CD4-positive, alpha-beta T cell treated with Interferon gamma for 1 hour (primary cell): Measurements from ENCODE around the gene LHFPL6.

Experiments
- DNase-seq: peaks from one replicate; pipeline ENCODE4 v3.0.0-alpha.2; 2020

Gene LHFPL6

DNA sequence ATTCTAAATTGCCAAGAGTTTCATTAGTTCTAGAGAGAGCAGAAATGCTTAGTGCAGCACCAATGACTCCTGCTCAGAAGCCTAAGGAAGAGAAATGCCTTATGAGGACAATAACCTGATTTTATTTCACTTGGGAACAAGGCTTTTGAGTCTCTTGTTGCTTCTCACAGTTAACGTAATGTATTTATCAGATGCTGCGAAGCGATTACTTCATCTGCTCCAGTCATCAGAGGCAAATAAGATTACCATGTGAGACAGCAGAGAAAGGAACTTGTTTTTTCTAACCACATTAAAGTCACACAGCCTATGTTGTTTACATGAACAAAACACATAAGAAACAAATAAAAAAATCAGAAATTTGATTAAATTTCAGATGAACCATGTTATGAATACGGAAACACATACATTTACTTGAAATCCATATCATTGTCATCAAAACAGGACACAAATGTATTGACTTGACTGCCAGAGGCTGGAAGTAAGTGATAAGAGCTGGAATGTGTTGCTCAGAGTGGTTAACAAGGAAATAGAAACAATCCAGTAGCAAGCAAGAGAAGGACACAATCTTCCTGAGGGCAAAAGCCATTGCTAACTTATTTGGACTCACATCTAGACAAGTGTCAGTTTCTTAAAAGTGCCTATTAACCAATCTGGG lies 147.3 kb downstream of the LHFPL6 start:
- no peak for DNase-seq

DNA sequence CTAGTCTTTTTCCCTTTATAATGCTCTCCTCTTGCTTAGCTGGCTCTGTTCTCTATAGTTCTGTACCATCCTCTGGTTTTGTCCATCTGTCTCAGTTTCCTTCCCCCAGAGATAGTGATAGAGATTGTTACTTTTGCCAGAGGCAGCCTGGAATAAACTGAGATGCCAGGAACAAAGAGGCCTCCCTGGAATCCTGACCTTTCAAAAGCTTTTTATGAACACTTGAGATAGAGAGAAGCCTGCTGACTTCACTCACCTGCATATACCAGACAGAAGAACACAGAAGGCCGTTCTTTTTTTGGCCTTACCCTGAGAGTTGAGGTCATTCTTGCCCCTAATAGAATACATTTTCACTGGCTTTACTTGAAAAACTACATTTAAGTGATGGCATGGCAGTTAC lies 150.2 kb downstream of the LHFPL6 start:
- no peak for DNase-seq

DNA sequence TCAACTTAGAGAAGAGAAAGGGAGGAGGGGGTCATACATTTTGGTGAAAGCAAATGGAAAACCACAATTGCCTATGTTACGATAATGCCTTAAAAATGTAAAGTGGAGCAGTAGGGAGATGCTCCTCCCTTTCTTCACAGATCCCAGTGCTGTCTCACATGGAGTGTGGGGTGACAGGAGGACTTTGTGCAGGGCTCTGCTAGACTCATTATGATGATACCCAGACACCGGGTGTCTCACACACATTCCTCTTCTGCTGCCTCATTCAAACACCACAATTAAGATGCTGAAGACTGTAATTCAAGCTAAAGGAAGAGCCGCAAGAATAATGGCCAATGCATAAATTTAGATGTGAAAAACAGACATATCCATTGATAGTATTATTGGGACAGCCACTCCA lies 150.6 kb downstream of the LHFPL6 start:
- DNase-seq, result no peak

DNA sequence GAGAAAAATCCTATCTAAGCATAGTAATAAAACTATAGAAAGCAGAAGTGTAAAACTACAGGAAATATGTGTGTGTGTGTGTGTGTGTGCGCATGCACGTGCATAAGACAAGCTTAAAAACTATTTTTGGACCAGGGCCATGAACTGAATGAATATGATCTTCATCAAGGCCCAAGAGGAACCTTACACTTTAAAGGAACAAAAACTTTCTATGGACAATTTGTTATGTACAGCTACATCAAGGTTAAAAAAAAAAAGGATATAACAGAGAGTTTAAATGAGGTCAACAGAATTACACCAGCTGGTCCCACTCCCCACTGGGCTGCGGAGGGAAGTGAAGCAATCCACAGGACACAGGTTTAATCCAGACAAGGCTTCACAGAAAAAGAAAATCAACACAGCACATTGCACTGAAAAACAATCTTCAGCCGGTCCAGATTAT lies 151.1 kb downstream of the LHFPL6 start:
- DNase-seq, result peak; percentile 61

DNA sequence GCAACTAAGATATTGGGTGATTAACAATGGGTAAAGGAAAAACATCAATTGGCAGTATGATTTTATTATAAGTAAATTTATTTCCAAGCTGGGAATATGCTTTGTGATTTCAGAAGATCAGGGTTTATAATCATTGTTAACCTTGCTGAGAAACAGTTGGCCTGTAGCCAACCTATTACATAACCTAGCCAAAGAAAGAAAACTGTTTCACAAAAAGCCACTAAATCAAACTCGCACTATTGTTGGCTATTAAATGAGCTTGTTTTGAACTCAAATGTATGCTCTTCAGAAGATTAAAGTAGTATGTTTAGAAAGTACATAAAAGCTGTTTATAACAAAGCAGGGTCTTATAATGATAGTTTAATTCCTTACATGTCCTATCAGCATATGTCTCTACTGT lies 151.7 kb downstream of the LHFPL6 start:
- DNase-seq, result no peak

DNA sequence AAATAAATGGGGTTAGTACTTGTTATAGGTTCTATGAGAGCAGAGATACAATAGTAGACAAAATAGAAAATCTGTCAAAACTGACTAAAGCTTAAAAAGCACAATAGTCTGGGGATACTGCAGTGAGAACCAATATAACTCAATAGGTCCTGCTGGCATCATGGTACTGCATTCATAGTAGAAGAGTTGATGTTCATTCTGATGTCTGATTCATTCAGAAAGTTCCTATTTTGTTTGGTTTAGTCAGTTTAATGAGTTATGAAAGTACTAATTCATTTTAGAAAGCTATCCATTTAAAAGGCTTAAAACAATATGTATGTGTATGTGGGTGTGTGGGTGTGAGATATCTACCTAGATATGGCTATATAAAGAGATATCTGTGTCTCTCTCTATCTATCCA lies 152.8 kb downstream of the LHFPL6 start:
- no peak for DNase-seq

DNA sequence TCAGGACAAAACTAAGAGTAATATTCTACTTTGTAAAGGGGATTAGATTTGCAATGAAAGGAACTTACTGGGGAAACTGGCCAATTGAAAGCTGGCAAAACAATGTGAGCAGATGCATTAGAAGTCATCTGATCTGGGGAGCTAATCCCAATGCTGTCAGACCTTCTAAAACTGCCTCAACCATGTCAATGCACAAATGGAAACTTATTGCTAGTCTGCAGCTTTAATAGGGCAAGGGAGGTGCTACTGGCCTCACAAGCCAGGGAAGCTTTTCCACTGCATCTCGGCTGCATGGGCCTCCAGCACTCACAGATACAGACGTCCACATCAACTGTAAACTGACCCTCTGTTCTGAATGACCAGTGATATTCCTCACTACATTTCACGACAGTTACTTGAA lies 154.2 kb downstream of the LHFPL6 start:
- no peak for DNase-seq

DNA sequence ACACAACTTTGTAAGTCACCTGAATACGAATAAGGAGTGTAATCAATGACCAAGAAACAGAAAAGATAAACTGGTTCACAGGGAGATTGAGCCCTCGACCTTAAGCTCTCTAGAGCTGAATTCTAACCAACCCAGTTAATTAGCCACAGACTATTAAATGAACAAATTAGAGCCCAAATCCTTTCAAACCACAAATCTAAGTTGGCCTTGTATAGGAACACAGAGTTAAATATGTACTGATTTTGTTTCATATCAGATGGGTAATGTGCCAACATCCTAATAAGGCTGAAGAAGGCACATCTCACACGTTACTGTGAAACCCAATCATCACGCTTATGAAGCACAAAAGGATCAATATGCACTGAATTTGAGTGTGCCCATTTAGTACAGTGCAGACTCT lies 156.1 kb downstream of the LHFPL6 start:
- no peak for DNase-seq

DNA sequence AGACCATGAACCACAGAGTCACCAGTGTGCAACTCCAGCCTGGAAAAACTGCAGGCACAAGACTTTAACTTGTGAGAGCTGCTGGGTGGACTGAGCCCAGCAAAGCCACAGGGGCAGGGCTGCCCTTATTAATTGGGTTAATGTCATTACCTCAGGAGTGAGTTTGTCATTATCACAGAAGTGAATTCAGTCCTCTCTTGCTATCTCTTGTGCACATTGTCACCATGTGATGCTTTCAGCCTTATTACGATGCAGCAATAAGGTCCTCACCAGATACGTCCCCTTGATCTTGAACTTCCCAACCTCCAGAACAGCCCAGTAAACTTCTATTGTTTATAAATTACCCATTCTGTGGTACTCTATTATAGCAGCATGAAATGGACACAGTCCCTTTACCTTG lies 158.1 kb downstream of the LHFPL6 start:
- DNase-seq, result no peak

DNA sequence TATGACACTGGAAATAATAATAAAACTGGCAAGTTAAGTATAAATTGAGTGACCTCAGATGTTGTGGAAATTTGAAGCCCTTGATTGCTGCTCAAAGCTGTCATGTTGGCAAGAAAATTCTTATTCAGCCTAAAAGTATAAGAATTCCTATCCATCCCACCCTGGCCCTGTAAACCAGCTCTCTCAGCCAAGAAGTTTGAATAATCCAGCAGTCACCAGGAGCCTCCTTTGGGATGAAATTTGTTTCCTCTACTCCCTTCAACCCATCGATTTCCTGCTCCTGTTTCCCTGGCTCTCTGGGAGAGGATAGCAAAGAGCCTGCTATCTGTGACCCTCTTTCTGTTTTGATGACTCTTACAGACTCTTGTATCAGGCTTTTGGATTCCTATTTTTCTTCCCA lies 169.3 kb downstream of the LHFPL6 start:
- DNase-seq, result no peak

DNA sequence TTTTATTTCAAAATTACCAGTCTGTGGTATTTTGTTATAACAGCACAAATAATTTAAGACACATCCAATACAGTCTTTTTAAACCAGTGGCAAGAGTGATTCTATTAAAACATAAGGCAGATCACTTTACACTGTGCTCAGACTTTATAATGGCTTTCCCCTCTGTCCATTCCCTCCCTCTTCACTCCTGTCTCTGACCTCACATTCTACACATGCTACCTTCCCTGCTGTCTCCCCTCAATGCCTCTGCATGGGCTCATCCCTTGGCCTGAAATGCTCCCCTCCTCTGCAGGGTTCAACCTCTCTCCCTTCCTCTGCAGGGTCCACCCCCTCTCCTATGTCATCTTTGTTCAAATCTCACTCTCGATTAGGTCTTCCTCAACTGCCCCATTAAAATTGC lies 170.8 kb downstream of the LHFPL6 start:
- DNase-seq, result no peak

DNA sequence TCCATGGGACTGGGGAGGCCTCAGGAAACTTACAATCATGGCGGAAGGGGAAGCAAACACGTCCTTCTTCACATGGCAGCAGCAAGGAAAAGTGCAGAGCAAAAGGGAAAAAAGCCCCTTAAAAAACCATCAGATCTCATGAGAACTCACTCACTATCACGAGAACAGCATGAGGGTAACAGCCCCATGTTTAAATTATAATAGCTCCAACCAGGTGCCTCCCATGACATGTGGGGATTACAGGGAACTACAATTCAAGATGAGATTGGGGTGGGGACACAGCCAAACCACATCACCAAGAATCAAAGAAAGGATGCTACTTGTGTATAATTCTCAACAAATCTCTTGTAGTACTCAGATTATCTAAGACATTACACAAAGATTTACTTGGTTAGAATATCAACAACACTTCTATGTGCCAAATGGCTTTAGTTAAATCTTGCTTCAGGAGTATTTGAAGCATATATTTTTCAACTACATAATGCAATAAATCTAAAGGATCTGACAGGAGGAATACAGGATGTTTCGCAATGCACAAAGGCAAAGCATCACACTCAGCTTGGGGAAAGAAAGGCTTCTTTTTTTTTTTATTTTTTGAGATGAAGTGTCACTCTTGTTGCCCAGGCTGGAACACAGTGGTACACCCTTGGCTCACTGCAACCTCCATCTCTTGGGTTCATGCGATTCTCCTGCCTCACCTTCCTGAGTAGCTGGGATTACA lies 180.0 kb downstream of the LHFPL6 start:
- no peak for DNase-seq

DNA sequence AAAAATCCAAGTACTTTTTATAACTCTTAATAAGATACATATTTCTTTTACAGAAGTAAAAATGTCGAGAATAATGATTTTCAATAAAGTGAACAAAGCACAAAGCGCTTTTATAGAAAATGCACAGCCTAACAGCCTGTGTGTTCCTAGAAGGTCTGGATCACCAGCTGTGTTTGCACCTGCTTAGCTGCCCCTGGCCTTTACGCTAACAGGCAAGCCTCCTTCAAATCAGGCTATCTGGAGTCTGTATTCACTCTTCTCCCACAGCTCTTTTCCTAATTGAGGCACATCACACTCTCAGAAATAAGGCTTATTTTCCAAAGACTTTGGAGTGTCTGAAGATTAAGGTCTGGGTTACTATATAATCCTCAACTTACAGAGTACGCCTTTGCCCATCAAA lies 183.1 kb downstream of the LHFPL6 start:
- no peak for DNase-seq

DNA sequence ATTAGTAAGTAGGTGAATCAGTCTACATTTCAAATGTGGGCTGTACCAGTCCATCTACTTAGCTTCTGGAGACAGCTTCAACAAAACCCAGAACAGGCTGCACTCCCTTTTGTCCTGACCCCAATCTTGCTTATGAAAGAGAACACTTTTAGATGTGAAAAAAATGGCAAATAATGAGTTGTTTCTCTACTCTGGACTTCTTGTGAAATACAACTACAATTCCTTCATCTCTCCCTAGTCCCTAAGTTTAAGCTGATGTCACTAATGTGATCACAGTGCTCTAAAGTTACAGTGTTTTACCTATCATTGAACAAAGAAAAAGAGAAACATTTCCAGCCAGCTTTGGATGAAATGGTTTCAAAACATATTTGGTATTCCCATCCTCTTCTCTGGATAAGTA lies 183.9 kb downstream of the LHFPL6 start:
- no peak for DNase-seq

DNA sequence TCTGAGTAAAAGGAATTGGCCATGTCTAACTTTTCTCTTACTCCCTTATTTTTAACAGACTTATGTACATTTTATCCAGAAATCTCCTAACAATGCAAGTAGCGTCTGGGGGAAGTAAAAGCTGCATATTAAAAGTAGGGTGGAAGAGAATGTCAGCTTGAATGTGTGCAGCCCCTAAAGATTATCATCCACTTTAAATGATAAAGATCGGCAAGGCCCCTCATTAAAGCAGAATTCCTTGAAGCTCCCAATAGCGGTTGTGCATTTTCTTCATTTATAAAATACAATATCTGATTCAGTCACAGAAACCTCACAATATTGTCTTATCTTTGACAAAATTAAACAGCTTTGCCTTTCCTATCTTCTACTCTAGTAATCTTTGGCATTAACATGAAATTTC lies 184.6 kb downstream of the LHFPL6 start:
- DNase-seq, result no peak

DNA sequence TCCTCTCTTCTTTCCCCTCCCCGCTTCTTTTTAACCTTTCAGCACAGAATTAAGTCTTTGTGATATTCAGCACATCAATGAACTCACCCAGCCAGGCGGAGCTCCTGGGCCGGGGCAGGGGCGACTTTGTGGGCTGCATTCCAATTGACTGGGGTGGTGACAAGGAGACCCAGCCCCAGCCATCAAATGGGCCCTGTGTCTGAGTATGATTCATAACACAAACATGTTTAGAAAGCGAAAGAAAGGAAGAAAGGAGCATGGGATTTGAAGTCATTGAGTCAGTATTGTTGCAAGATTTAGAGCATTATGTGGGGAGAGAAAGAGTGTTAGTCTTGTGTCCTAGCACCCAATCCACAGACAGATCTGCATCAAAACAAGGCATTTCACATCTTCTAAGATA lies 185.3 kb downstream of the LHFPL6 start:
- DNase-seq, result no peak

DNA sequence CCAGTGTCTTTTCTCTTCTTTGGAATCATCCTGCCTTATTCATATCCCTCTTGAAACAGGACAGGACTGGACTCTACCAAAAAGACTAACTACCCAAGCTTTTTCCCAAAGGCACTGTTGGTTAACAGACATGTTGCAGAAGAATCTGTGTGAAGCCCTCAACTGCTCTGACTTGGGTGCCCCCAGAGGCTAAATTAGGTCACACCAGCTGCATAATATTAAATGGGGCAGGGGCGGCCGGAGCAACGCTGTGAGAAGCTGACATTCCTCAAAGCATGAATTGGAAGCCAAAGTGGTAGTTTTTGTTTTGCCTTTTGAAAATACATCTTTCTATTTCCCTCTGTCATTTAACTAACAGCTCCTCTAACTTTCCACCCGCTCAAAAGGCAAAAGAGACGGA lies 185.9 kb downstream of the LHFPL6 start:
- no peak for DNase-seq

DNA sequence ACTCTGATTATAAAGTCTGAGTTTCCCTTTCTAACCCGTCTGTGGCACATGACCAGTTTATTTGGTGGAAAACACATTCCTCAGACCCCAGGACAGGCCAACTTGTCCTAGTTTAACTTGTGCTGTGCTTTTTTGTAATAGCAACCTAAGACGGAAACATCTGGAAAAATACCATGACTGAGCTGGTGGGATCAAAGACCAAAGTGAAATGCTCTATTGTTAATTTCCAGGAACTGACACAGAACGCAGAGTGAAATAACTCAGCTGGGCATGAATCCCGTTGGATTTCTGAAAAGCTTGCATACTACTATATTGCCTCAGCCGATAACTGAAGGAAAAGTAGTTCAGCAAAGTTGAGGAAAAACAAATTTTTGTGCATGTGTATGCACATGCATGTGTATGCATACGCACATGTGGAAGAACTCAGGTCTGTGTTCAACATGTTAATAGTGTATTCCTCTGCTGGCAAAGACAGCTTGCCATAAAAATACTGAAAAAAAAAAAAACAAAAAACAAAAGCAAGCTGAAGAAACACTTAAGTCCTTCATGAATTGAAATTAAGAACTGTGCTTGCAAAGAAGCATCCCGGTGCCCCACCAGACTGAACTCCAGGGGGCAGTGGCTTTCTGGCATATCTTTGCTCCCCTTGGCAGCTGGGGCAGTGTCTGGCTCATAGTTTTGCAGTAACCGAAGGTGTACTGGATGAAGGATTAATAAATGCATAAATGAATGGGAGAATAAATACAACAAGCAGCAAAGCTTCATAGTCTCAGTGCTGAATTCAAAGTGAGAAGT lies 187.8 kb downstream of the LHFPL6 start:
- no peak for DNase-seq

DNA sequence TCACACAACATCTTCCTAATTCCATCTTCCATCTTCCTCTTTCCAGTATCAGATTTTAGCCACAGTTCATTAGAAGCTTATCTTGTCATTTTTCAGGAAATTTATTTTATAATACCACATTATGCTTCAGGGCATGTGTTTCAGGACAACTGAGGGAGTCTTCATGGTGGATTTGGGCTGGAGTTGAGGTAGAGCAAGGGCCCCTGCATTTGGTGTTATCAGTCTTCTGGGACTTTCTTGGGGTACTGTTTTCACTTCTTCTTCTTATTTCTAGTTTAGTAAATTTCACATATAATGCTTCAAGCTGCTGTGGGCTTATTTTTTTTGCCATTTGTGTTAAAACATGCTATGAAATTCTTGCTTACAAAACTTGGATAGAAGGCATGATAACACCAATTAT lies 188.7 kb downstream of the LHFPL6 start:
- DNase-seq, result no peak

DNA sequence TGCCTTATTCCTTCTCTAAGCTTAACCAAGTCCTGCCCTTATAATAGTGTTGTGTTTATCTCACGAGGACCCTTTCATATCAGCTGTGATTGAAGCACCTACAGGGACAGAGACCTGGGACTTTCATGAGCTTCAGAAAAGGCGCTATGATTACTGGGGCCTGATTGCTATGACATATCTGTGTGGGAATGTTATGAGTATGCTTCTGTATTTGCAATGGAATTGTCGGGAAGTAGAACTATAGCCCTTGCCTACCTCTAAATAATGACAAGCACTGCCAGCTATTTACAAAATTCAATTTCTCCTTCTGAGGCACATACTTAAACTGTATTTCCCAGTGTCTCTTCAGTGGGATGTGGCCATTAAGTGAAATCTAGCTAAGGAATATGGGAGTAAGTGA lies 191.5 kb downstream of the LHFPL6 start:
- no peak for DNase-seq

DNA sequence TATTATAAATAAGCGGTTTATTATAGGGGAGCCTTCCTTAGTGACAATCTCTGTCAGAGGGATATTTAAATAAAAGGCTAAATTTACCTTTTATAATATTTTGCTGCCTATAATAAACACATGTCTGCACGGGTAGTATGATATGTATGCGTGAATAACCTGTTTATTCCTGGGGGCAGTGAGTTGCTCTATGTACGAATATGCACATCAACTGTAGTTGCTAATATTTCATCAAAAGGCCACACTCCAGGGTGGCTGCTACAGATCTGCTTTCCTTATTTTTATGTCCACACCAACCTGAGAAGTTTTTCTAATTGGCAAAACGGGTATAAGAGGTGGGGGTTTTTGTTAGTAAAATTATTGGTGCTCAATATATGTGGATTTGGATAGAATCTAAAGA lies 192.0 kb downstream of the LHFPL6 start:
- no peak for DNase-seq

DNA sequence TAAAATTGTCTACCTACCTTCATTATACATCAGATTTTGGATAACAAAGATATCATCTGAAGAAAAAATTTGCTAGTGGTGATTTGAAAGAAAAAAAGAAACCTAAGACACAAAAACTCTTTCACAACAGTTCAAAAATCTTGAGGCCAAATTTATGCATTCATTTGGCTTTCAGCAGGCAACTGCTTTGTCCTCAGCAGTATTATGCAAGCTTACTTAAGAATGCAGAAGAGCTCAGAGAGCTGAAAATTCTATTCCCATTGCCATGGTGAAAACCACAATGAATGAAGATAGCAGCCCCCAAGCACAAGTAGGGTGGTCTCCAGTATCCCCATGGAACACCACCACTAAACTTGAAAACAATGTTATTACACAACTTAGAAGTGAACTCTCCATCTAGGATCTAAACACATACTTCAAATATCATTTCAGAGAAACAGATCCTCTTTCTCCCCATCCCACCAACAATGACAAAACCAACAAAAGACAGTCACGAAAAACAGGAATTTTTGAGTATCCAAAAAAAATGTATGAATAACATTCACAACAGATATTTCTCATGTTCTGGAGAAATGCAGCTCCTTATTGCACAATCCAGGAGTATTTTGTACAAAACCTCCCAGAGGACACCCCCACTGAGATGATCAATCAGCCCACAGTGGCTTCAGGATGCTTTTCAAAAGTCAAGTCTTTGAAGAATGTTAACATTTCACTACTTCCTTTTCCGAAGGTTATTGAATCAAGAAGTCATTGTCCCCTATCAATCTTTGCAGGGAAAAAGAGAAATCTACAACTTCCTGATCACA lies 192.7 kb downstream of the LHFPL6 start:
- no peak for DNase-seq

DNA sequence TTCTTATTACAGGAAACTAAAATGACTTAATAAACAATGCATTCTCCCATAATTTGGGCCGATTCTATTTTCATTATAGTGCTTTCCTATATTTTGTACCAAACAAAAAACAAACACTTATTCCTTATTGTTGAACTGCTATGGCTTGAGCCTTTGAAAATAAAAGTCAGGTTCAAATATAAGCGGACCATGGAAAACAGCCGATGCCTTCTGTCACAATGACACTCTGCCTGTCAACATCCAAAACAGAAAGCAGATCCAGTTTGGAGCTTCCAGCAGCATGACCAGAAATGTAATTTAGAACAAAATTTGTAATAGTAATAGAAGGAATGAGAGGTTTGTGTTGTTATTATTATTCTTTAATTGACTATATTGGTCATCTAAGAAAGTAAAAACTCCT lies 194.5 kb downstream of the LHFPL6 start:
- no peak for DNase-seq
